Endometrium (tissue), 2 donors: ENCODE data around the gene HBM.
"Not testable (repeated sequence)": the region's sequence is repeated elsewhere in the genome, so short reads cannot be mapped to it uniquely, and the experiment has no call there.

Source experiments
- FAIRE-seq: peaks from 2 replicates; lab custom pipeline; 2012; peaks lifted over from hg19 to GRCh38; lab: Jason Lieb, UNC
- donor health status: control.
- donor health status: control.

HBM gene

GRCh38 chr16:165539-166374 lies at the start of gene HBM:
TSS of gene HBM (plus strand) at chr16:165978. CDS start at chr16:165998, 20 bp downstream.
- FAIRE-seq: no peak

GRCh38 chr16:116015-116414 lies 49.8 kb upstream of the HBM start:
- no peak for FAIRE-seq

GRCh38 chr16:117379-118365 lies 48.1 kb upstream of the HBM start:
- no peak for FAIRE-seq

GRCh38 chr16:118857-119256 lies 46.9 kb upstream of the HBM start:
- no peak for FAIRE-seq

GRCh38 chr16:119295-119694 lies 46.5 kb upstream of the HBM start:
- no peak for FAIRE-seq

- no peak for FAIRE-seq
Measured at GRCh38 chr16:119835-120491, 45.8 kb upstream of the HBM start.

- no peak for FAIRE-seq
Measured at GRCh38 chr16:120756-121155, 45.0 kb upstream of the HBM start.

- FAIRE-seq: no peak
Measured at GRCh38 chr16:122361-122760, 43.4 kb upstream of the HBM start.

- not testable (repeated sequence) for FAIRE-seq
Measured at GRCh38 chr16:123558-124350, 42.0 kb upstream of the HBM start.

- no peak for FAIRE-seq
Measured at GRCh38 chr16:125011-125410, 40.8 kb upstream of the HBM start.

GRCh38 chr16:129075-129474 lies 36.7 kb upstream of the HBM start:
- FAIRE-seq: no peak

- no peak for FAIRE-seq
Measured at GRCh38 chr16:130533-131173, 35.1 kb upstream of the HBM start.

GRCh38 chr16:132120-132519 lies 33.7 kb upstream of the HBM start:
- FAIRE-seq: no peak

GRCh38 chr16:133716-134115 lies 32.1 kb upstream of the HBM start:
- no peak for FAIRE-seq

- no peak for FAIRE-seq
Measured at GRCh38 chr16:138049-138417, 27.7 kb upstream of the HBM start.

- no peak for FAIRE-seq
Measured at GRCh38 chr16:140175-140857, 25.5 kb upstream of the HBM start.

GRCh38 chr16:142405-142967 lies 23.3 kb upstream of the HBM start:
- FAIRE-seq: no peak

- no peak for FAIRE-seq
Measured at GRCh38 chr16:143047-143446, 22.7 kb upstream of the HBM start.

- FAIRE-seq: no peak
Measured at GRCh38 chr16:143456-143855, 22.3 kb upstream of the HBM start.

- no peak for FAIRE-seq
Measured at GRCh38 chr16:144797-145252, 21.0 kb upstream of the HBM start.
